ENCODE measurements around the gene SLX1B.
"Not testable (repeated sequence)": the region's sequence is repeated elsewhere in the genome, so short reads cannot be mapped to it uniquely, and the experiment has no call there.

Gene SLX1B

DNA sequence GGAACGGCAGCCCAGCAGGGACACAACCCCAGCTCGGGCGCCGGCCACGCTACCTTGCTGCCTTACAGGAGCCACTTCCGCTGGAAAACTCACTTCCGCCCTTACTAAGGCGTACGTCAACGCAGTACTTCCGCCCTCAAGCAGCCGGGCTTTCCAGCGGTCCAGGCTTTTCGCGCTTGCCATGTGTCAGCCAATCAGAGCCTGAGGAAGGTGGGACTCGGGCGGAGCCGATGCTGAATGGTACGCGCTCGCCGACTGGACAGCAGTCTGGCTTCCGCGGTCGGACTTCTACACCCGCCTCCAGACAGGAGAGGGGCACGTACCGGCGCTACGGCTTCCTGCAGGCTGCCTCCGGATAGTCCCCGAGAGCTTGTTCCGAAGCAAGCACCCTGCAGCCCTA, at the start of gene SLX1B, which contains the start of gene BOLA2:
TSS of gene SLX1B (plus strand) at position 265 of the 400 bp plus-strand sequence.
TSS of gene BOLA2 (minus strand) at position 83 of the 400 bp plus-strand sequence. CDS start 98 bp downstream, outside the sequence.
- not testable (repeated sequence) for DNase-seq (ENCODE audit: low read depth in 2 of 2)

DNA sequence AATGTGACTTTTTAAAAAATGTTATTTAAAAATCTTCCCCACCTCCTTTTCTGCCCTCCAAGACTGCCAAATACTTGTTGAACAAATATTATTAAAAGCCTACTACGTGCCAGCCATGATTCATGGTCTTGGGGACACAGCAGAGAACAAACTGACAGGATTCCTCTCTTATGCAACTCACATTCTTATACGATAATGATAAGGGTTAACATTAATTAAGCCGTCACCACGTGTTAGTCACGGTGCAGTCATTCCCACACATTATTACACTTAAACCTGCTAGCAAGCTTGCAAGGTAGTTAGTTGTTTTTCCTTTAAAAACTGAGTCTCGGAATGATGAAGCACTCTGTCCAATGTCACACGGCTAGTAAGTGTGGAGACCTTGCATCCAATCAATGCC, 49.1 kb upstream of the SLX1B start:
- peak; percentile 32 to 35 for DNase-seq (ENCODE audit: low read depth in 2 of 2)

DNA sequence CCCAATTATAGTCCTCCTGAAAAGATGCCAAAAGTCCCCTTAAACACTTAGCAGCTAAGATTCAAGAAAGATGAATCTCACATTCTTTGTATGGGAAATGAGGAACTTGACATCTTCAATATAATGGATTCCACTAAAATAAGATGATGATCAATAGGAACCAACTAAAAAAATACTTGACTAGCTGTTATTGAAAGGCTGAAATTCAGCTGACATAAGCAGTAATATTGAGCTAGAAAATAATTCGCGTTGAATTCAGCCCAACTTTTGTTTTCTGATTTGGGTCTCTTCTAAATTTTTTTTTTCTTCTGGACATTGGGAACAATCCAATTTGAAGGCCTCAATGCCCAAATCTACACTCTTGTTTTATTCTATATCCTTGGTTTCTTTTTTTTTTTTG, 30.7 kb upstream of the SLX1B start:
- not testable (repeated sequence) for DNase-seq (ENCODE audit: low read depth in 2 of 2)

DNA sequence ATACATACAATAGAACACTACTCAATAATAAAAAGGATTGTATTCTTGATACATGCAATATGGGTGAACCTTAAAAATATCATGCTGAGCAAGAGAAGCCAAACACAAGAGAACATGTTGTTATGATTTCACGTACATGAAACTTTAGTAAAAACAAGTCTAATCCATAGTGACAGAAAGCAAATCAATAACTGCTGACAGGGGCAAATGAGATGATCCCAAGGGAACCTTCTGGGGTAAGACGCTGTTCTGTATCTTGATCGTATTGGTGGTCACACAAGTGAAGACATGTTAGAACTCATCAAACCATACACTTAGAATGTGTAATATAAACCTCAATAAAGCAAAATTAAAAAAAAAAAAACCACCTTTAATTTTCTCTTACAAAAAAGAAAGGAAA, 28.9 kb upstream of the SLX1B start:
- DNase-seq (ENCODE audit: low read depth in 2 of 2), result not testable (repeated sequence)

DNA sequence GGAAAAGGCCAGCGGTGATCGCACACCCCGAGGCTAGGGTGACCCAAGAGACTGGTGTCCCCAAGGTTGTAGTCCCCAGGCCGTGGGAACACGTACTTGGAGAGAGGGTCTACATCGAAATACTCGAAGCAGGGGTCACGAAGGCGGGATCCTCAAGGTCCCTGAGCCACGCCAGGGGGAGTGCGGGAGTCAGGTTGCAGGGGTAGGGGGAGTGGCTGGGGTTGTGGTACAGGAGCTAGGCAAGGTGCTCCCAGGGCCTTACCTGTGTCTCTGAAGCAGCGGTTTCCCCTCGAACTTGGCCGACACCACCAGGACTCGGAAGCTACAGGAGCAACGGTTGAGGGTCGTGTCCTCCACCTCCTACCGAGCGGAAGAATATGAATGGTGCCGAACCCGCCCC, 579 bp upstream of the SLX1B start:
- not testable (repeated sequence) for DNase-seq (ENCODE audit: low read depth in 2 of 2)

DNA sequence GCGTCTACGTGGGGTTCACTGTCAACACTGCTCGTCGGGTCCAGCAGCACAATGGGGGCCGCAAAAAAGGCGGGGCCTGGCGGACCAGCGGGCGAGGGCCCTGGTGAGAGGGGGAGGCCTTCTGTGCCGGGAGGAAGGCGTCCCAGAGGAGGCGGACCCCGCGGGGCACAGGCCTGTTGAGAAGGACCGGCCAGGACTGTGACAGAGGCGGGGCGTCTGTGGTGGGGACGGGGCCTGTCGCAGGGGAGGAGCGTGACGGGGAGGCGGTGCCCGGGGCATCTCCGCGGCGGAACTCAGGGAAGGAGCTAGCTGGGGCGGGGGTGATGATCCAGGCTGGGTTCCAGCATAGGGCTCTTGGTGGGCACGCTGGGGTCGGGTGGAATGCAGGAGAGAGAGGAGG, 495 bp downstream of the SLX1B start:
- not testable (repeated sequence) for DNase-seq (ENCODE audit: low read depth in 2 of 2)

DNA sequence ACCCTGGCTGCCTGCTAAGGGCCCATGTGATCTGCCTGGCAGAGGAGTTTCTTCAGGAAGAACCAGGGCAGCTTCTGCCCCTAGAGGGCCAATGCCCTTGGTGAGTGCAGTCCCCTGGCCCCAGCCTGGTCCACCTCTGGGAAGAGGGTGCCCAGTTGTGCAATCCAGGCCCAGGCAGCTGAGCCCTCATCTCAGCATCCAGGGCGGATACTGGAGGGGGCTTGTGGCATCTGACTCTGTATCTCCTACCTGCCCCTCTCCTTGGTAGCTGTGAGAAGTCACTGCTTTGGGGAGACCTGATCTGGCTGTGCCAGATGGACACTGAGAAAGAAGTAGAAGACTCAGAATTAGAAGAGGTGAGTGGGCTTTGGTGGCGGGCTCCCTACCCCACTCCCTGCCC, 3.3 kb downstream of the SLX1B start:
- DNase-seq (ENCODE audit: low read depth in 2 of 2), result not testable (repeated sequence)

DNA sequence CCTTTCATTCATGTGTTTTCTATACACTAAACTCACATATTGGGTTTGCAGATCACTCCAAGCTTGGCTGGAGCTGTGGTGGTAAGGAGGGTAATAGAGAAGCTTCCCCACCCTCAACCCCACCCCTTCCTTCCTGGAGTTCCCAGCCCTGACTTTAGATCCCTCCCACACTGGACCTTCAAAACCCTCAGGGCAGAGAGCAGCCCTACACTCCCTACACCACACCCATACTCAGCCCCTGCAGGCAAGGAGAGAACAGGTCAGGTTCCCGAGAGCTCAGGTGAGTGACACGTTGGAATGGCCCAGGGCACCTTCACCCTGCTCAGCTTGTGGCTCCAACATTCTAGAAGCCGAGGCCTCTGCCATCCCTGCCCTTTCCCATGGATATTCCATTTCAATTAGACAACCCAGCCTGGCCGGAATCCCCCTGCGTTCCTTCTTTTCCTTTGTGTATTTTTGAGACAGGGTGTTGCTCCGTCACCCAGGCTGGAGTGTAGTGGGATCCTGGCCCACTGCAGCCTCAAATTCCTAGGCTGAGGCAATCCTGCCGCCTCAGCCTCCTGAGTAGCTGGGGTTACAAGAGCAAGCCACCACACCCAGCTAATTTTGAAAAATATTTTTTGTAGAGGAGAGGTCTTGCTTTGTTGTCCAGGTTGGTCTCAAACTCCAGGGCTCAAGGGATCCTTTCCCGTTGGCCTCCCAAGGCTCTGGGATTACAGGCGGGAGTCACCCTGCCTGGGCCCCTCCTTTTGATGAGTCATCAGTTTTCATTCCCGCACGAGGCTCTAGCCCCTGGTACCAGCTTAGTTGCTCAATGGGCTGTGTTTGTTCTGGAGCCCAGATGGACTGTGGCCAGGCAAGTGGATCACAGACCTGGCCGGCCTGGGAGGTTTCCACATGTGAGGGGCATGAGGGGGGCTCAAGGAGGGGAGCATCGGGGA, 5.6 kb downstream of the SLX1B start, which contains the start of gene SULT1A4:
TSS of gene SULT1A4 (plus strand) at position 208 of the 941 bp plus-strand sequence. CDS start 1,473 bp downstream, outside the sequence.
- not testable (repeated sequence) for DNase-seq (ENCODE audit: low read depth in 2 of 2)

DNA sequence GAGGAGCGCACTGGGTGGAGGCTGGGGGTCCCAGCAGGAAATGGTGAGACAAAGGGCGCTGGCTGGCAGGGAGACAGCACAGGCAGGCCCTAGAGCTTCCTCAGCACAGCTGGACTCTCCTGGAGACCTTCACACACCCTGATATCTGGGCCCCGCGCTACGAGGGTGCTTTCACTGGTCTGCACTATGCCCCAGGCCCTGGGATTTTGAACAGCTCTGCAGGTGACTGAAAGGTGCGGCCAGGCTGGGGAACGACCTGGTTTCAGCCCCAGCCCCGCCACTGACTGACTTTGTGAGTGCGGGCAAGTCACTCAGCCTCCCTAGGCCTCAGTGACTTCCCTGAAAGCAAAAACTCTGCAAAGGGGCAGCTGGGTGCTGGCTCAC, 6.3 kb downstream of the SLX1B start:
- DNase-seq (ENCODE audit: low read depth in 2 of 2), result not testable (repeated sequence)

DNA sequence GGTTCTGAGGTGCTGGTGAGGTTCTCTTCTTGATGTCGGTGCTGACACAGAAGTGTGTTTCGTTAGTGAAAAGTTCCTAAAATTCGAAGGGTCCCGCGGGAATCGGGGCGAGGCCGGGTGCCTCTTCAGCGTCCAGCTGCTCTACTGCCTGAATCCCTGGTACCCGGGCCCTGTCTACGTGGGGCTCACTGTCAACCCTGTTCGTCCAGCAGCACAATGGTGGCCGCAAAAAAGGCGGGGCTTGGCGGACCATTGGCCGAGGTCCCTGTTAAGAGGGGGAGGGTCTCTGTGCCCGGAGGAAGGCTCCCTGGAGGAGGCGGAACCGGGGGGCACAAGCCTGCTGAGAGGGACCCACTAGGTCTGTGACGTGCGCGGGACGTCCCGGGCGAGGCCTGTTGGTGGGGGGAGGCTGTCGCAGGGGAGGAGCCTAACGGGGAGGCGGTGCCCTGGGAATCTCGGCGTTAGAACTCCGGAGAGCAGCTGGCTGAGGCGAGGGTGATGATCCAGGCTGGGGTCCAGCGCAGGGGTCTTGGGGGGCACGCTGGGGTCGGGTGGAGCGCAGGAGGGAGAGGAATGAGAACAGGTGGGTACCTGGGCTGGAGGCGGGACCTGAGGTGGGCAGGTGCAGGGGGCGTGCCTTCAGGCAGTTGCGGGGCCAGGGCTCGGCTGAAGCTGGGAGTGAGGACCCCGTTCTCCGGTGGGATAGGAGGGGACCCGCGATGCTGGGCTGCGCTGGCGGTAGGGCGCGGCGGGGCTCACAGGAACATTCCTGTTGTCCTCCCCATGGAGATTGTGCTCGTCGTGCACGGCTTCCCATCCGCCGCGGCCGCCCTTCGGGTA, 11.9 kb downstream of the SLX1B start:
- DNase-seq (ENCODE audit: low read depth in 2 of 2), result not testable (repeated sequence)

DNA sequence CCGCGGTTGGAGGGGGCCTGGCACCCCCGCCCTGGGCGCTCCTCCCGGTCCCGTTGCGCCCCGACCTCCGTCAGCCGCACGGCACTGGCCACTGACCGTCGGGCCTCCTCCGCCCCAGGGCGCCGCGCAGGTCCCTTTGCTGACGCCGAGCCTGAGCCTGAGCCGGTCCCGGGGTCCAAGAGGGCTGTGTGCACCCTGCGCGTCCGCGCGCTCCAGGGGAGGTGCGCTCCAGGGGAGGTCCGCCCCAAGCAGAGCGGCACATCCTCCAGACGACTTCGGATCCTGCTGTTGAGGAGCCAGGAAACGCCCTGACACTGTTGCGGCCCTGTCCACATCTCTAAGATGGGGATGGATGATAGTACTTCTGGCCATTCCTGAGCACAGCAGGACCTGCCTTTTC, 12.6 kb downstream of the SLX1B start:
- DNase-seq (ENCODE audit: low read depth in 2 of 2), result not testable (repeated sequence)

DNA sequence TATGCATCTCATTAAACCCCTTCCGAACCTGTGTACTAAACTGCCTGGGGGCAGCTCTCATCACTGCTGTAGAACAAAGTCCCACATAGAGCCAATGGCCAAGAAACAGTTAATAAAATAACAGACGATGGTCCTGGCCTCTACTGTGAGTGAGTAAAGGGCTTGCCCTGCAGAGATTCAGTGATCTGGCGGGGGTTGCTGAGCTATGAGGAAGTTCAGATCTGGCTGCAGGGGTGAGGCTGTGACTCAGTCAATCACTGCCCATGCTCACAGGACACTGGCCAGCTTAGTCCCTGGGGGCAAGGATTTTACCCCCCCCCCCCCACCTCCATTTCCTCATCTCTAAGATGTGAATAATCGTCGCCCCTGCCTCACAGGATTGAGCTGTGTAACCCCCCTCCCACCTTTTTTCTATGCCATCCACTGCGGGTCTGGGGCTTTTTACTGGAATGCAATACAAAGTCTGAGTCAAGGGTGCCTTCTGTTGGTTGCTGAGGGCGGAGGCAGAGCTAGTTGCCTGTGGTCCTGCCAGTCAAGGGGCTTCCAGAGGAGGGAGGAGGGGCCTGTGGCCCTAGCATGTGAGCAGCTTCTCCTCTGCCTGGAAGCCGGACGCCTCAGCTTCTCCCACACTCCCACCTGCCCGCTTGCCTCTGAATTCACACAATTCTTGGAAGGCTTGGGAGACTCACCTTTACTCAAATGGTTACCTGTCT, 13.5 kb downstream of the SLX1B start:
- DNase-seq (ENCODE audit: low read depth in 2 of 2), result not testable (repeated sequence)

DNA sequence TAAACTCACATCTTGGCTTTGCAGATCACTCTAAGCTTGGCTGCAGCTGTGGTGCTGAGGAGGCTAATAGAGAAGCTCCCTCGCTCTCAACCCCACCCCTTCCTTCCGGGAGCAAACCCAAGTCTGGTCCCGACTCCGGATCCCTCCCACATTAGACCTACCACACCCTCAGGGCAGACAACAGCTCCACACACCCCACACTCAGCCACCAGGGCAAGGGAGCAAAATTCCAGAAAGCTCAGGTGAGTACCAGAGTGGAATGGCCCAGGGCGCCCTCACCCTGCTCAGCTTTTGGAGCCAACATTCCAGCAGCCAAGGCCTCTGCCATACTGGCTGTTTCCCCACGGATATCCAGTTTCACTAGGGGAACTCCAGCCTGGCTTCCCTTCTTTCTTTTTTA, 15.3 kb downstream of the SLX1B start:
- DNase-seq (ENCODE audit: low read depth in 2 of 2), result not testable (repeated sequence)

DNA sequence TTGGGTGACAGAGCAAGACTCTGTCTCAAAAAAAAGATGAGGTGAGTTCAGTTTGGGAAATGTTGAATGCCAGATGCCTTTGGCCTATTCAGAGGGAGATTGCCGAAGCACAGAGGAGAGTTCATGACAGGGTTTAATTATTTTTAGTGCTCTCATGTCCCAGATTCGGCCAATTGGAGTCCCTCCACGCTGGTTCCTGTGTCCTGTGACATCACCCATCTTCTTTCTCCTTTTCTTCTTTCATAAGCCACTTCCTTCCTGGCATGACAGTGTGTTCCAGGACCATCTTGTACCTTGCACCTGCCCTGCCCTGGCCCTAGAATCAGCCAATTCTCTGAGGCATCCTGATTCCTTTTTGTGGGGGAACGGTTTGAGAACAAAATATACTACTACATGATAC, 17.7 kb downstream of the SLX1B start:
- DNase-seq (ENCODE audit: low read depth in 2 of 2), result not testable (repeated sequence)

DNA sequence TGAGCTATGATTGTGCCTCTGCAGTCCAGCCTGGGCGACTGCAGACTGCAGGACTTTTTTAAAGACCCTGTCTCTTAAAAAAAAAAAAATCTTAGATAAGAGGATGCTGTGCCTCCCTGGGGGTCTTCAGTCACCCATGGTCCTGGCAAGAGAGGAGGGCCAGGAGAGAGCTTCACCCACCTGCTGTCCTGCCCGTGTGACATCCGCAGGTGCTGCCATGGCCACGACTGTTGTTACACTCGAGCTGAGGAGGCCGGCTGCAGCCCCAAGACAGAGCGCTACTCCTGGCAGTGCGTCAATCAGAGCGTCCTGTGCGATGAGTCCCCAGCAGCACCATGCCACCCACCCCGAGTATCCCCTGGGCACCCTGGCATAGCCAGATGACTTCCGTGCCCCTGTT, 27.9 kb downstream of the SLX1B start:
- not testable (repeated sequence) for DNase-seq (ENCODE audit: low read depth in 2 of 2)

DNA sequence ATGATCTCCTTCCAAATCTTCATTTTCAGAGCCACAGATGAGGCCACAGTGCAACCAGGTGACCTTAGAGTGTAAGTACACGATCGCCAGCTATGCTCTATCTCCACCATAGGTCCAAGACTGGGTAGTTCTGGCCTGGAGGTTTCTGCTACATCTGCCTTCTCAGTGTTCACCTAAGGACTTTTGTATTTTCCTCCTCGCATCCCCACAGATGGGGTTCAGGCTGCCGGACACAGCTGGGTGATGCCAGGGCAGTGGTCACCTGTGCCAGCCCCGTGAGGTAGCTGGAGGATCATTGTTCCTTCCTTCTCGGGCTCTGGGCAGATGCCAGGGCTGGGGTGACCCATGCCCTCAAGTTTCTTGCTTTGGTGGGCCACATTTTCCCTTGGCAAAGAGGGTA, 52.0 kb downstream of the SLX1B start, which contains the start of gene NPIPB12:
TSS of gene NPIPB12 (minus strand) at position 101 of the 400 bp plus-strand sequence.
- DNase-seq (ENCODE audit: low read depth in 2 of 2), result not testable (repeated sequence)

All from fibroblast of skin of left biceps (primary cell).